EL (cell line): Measurements from ENCODE around the gene STBD1.
"Not testable (repeated sequence)": the region's sequence is repeated elsewhere in the genome, so short reads cannot be mapped to it uniquely, and the experiment has no call there.

ENCODE experiments used
- DNase-seq: peaks from one replicate; pipeline ENCODE4 v3.0.0-alpha.2; 2016

The STBD1 gene

GRCh38 chr4:76287811-76288210, 18.7 kb upstream of the STBD1 start:
- DNase-seq, result not testable (repeated sequence)

GRCh38 chr4:76292730-76293129, 13.8 kb upstream of the STBD1 start:
- DNase-seq, result no peak

- no peak for DNase-seq
Measured at GRCh38 chr4:76293772-76294171, 12.8 kb upstream of the STBD1 start.

- DNase-seq, result no peak
Measured at GRCh38 chr4:76296286-76296820, 10.2 kb upstream of the STBD1 start.

DNA sequence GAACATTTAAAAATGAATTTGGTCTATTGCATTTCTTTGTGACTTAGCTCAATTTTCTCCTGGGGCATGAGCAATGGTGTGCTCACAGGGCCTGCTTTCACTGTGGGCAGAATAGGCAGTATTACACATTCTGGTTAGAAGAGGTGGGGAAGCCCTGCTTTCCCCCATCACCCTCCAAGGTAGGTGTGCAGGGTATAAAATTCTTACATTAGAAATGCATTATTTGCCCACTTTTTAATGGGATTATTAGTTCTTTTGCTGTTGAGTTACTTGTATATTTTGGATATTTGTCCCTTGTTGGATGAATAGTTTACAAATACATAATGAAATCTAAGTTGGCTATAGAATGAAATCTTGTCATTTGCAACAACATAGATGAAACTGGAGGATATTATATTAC, 8.3 kb upstream of the STBD1 start:
- no peak for DNase-seq

- no peak for DNase-seq
Measured at GRCh38 chr4:76300012-76300411, 6.5 kb upstream of the STBD1 start.

DNA sequence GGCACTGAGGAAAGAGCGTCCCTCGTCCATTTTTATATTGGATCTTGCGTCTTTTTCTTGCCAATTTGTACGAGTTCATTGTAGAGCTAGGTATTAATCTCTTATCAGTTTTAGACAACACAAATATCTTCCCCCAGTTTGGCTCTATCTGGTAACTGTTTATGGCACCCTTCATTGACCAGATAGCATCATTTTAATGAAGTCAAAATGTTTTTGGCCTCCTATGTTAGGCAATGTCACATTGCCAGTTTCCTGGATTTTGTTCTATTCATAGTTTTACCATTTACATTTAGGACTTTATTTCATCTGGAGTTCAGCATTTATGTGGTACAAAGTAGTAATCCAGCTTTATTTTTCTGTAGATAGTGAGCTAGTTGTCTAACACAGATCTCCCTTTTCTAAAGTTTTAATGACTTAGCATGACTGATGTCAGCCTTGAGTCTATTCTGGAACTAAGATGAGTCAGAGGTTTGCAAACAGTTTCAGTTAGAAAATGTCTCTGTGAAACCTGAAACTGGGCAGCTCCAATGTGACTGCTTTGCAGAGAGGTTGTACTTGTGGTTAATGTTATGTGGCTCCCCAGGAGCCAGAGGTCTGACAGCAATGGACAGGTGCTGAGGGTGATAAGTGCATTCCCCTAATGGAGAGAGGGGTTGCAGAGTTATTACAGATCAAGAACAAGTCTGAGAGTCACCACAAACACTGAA, 5.3 kb upstream of the STBD1 start:
- DNase-seq, result peak; percentile 76

GRCh38 chr4:76301775-76302162, 4.8 kb upstream of the STBD1 start:
- peak; percentile 29 for DNase-seq

GRCh38 chr4:76302826-76303438, 3.6 kb upstream of the STBD1 start:
- DNase-seq, result no peak

GRCh38 chr4:76305033-76305687, 1.4 kb upstream of the STBD1 start:
- DNase-seq, result no peak

GRCh38 chr4:76306882-76307659, 538 bp downstream of the STBD1 start:
- DNase-seq, result peak; percentile 63

- DNase-seq, result no peak
Measured at GRCh38 chr4:76307660-76308014, 1.1 kb downstream of the STBD1 start.

GRCh38 chr4:76308548-76308947, 2.0 kb downstream of the STBD1 start:
- DNase-seq, result no peak

DNA sequence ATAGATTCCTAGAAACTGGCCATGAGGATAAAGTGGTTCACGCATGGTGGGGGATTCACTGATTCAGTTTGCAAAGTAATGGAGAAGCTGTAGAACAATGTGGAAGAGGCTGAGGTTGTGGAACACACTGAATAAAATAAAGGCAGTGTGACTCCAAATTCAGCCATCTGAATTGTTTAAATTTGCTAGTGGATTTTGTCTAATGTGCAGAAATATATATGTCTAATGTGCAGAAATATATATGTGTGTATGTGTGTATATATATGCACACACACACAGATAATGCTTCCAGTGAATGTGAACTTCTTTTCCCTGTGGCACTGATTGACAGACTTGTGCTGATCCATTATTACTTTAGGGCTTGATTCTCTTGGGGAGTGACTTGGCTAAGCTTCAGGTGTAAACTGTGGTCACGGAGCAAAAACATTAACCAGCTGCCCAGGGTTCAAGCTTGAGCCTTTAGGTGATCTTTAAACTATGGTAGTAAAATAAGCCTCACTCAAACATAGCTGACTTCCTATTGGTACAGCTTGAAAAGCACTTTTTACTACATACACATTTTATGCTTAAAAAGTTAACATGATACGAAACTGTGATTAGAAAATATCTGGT, 3.5 kb downstream of the STBD1 start:
- DNase-seq, result no peak

- DNase-seq, result no peak
Measured at GRCh38 chr4:76310683-76311082, 4.2 kb downstream of the STBD1 start.

GRCh38 chr4:76311896-76312331, 5.4 kb downstream of the STBD1 start:
- DNase-seq, result no peak

DNA sequence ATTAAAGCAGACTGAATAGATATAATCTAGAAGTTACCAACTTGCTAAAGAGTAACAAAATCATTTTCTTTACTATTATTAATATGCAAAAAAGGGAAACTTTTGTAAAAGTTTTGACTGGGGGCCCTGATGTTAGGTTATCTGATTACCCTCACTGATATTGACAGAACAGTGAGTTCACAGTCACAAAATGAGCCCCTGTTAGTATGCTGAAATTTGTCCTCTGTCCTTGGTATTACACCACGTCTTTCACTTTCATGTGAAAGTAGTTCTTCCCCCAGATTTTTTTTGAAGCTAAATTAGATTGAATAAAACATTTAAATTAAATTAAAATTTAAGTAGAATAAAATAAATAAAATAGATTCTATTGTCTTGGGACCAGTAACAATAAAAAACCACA, 5.9 kb downstream of the STBD1 start:
- no peak for DNase-seq

DNA sequence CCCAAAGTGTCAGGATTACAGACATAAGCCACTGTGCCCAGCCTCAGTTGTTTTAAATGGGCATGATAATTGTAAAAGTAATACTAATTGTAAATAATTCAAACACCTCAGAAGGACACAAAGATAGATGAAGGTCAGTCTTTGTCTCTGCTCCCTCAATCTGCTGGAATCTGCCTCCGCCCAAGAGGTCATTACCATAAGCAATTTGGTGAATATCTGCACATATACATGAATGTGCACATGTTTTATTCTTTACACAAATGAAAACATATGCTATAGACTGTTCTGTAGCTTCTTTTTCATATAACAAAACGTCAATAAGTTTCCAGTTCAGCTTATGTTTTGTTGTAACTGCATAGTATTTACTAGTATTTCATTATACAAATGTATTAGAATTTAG, 7.0 kb downstream of the STBD1 start:
- DNase-seq, result no peak

DNA sequence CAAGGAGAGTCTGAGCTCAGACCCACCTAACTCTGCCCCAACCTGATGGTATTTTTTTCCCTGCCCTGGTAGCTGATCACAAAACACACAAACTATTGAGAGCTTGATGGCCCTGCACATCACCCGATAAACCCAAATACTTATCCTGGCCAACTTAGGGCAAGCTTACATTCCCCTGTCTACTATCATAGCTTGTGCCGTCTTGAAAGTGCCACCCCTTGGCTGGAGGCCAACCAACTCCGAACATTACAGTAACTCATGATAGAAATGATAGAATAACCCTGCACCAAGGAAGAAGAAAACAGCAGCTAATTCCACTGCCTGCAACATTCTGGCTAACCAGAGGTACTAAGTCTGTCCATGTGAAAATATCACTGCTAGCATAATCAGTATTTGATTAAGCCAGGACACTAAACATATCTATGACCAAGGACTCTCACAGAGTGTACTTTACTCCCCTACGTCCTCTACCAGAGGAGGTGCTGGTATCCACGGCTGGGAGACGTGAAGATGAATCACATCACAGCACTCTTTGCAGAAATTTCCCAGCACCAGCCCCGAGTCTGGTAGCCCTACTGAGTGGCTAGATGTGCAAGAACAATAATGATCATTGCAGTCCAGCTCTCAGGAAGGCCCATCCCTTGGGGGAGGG, 8.9 kb downstream of the STBD1 start:
- DNase-seq, result no peak

DNA sequence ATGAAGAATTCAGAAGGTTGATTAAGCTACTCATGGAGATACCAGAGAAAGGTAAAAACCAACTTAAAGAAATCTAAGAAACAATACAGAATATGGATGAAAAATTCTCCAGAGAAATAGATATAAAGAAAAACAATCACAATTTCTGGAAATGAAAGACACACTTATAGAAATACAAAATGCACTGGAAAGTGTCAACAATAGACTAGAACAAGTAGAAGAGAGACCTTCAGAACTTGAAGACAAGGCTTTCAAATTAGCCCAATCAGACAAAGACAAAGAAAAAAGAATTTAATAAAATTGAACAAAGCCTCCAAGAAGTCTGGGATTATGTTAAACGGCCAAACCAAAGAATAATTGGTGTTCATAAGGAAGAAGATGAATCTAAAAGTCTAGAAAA, 9.6 kb downstream of the STBD1 start:
- DNase-seq, result no peak

DNA sequence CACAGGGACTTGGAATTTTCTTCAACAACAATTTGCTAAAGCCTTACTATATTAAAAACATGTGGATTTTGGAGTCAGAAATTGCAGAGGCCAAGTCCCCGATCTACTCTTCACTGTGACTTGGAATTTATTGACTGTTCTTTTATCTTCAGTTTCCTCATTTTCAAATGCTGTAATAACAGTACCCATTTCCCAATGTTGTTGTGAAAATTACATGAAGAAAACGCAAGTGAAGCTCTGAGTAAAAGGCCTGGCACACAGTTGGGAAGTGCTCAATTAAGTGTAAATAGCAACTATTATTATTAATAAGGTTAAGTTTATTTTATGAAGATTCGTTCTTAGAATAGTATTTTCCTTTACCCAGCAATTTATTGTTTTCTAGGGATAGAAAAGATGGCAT, 15.7 kb downstream of the STBD1 start:
- no peak for DNase-seq

DNA sequence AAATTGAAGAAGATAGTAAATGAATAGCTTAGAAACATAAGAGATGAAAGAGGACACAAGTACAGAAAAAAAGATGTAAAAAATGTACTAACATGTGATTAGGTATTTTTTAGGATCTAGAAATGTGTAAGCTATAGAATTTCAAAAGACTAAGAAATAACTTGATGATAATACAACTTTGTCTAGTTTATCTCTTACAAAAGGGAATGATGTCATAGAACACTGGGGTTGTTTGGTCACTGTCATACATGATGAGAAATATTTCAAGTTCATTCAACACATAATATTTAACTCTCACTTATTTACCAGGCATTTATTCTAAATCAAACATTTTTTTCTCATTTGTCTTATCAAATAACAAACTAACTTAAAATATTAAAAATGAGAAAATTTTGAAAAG, 18.5 kb downstream of the STBD1 start:
- no peak for DNase-seq
